Stimulated activated naive CD4-positive, alpha-beta T cell (primary cell): ENCODE data around the gene GALNTL6.
"Not testable (repeated sequence)": the region's sequence is repeated elsewhere in the genome, so short reads cannot be mapped to it uniquely, and the experiment has no call there.

Source experiments
- DNase-seq, 6 experiments: peaks; one replicate each; lab custom pipeline; 2025; lab: John Stamatoyannopoulos, UW

GALNTL6 gene

DNA sequence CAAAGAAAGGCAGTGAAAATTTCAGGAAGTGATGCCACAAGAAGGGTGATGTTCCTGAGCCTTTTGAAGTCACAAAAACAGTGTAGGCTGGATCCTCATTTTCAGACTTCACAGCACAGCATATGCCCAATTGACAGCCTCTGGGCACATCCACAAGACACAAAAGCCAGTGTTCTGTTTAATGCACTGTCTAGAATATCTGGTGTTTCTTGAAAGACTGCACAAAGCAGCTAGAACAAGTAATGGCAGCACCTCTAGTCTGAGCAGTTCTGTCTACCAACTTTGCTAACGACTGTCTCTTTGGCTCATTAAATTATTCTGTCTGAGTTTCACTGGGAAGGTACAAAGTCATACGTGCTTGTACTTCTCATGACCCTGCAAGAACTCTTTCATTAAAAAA lies 938.3 kb downstream of the GALNTL6 start:
- no peak for DNase-seq

- no peak for DNase-seq
Observed at GRCh38 chr4:172758586-172759340, 945.6 kb downstream of the GALNTL6 start.

GRCh38 chr4:172760512-172760911 lies 947.3 kb downstream of the GALNTL6 start:
- no peak for DNase-seq

- DNase-seq, result no peak
Observed at GRCh38 chr4:172762895-172763294, 949.7 kb downstream of the GALNTL6 start.

DNA sequence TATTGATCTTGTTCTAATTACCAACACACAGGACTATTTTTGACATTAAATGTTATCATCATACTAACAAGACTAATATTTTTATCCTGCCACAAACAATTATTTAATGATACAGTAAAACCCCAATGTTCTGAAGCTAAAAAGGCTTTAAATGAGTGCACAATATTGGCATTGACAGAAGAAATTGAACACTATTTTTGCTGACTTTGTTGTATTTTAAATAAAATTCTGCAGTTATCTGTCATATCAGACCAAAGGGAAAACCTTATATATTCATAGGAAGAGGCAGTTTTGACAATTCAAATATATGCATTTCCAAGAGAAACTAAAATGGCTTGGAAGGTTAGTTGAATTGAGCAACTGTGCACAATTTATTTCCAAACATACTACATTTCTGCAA lies 957.6 kb downstream of the GALNTL6 start:
- DNase-seq, result no peak

GRCh38 chr4:172772781-172773180 lies 959.6 kb downstream of the GALNTL6 start:
- no peak for DNase-seq

DNA sequence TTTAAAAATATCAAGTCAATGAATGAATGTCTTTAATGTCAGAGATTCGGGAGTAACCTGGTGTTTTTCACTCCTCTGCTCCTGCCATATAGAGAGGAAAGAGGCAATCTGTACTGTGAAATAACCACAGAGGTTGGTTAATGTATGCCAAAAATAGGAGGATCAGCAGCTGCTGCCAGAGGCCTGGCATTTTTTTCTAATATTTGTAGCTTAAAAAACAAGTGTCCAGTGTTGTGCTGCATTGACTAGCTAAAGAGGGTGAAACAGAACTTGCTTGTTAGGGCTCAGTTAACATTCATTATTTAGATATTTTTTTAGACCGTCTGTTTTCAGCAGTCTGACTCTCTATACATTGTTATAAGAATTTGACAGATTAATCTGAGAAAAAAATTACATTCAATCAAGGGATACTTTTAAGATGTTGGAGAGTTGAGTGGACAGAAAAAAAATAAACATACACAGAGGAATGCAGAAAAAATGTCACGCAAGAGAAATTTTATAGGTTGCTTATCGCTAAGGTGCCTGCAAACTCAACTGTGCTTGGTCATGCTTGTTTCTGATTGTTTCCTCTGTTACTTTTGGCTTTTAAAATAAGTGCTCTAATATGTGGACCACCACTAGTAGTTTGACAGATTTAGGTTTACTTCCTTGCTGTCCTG lies 963.1 kb downstream of the GALNTL6 start:
- no peak for DNase-seq

- DNase-seq, result no peak
Observed at GRCh38 chr4:172777729-172778431, 964.7 kb downstream of the GALNTL6 start.

DNA sequence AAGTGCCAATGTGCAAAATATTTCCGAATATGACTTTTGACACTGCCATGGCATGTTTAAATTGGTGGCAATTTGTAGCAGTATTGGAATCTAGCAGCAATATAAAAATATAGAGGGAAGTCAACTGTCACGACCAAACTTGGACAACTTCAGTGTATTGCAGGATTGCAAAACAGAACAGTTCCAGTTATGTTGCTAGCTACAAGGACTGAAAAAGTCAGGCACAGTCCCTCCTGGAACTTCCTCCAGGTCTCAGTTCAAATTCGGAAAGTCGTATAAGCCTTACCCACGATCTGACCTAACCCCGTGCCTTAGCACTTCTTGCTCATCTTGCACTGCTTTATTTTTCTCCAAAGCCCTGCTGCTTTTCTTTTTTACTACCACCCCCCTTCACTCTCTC lies 965.4 kb downstream of the GALNTL6 start:
- DNase-seq, result no peak

DNA sequence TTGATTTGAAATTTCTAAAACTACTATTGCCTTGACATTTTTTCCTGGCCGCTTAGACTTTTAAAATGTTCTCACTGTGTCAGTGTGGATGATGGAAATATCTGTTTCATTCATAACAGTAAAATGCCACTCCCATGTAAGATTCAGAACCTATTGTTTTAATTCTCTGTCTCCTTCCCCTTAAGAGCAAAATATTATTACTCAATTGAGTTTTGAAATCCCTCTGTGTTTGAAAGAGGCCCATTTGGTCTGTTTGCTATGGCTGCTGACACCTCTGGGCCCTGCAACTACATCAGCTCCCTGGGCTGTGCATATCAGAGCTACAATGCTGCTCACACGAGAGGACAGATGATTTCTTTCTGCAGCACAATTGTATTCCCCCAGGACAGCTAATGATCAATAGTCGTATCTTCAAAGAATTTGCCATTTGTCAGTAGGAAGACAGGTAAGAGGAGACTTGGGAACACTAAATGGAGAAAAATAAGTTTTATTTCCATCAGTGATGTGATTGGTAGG lies 967.4 kb downstream of the GALNTL6 start:
- DNase-seq, result no peak

DNA sequence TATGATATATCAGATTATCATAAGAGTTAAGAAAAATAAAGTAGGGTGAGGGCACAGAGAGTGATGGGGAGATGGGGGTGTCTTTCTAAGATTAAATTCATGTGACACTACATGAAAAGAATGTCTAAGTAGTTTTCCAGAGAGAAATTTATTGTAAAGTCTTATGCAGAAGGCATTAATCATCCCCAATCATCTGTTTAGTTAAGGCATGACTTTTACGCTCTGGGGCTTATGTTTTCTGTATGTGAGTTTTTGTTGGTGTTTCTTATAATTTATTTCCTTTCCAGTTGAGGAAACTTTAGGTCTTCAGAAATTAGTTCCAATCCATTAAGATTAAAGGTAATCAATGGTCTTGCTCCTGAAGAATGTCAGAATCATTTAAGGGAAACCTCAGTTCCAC lies 972.4 kb downstream of the GALNTL6 start:
- no peak for DNase-seq

DNA sequence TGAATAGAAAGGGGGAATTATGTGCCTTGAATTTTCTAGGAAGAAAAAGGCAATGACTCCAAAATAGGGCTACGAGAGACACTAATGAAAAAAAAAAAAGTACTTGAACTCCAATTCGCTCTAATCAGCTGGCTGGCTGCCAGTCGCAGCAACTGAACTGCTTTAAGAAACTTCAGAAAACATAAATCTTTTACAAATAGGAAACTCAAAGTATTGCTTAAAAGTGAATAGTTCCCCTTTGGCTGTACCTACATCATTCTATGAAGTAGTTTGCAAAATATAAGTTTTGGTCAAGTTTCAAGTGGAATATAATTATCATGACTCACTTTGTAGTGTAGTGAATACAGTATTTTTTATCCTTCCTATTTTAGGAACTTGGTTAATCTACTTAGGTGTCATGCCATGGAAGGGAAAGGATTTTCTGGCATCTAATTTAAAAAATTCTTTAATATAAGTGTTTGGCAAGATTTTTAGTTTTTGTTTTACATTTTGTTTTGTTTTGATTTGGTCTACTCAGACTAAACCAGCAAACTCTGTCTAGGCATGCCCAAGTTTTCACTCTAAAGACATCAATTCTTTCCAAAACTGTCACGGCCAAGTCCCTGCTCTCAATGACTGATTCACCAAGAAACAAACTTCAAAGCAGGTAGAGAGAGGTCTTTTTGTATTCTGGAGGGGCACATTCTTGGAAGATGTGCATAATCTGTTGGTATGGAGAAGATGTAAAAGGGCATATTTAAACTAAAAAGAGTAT lies 973.0 kb downstream of the GALNTL6 start:
- DNase-seq, result no peak

- no peak for DNase-seq
Observed at GRCh38 chr4:172787111-172787510, 973.9 kb downstream of the GALNTL6 start.

DNA sequence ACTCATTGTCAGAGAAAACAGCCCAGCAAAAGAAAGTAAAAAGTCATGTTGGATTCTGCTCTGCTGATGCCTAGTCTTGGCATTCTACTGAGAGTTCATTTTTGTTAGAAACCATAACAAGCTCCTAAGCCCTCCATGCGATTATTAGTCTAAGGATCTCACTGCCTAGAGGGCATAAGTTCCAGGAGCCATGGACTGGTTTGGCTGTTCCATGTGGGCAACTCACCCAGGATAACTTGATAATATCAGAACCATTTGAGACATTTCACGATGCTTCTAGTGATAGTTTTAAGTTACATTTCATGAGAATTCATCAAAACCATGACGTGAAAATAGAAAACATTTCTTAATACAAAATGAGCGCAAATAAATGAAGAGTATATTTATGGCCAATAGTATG lies 978.6 kb downstream of the GALNTL6 start:
- no peak for DNase-seq

DNA sequence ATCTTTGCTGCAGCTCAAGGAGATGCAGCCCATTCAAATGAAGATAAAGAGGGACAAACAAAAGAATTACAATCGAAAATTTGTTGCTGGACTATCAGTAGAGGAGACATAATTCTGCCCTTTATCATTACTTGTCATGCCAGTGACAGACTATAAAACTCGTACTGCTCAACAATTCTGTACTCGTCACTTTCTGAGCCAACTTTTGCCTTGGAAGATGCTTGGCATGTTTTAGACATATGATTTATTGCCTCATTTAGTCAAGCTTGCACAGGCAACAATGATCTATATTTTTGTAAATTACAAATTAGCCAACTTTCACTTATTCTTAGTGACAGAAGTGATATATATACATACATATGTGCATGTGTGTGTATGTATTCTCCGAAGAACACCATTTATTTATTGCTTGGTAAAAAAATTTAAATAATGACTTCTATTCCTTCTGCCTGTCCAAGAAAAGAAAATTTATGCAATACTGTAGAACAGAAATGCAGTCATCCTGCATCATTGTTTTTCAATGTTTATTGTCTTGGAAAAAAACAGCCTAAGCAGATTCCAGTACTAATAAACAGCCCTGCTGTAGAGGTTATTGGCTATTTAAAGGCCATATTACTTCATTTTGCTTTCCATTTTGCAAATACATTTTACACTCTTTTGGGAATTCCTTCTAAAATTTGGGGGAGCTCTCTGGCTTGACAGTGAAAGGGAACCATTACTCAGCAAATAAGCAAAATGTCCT lies 980.5 kb downstream of the GALNTL6 start:
- DNase-seq, result no peak

DNA sequence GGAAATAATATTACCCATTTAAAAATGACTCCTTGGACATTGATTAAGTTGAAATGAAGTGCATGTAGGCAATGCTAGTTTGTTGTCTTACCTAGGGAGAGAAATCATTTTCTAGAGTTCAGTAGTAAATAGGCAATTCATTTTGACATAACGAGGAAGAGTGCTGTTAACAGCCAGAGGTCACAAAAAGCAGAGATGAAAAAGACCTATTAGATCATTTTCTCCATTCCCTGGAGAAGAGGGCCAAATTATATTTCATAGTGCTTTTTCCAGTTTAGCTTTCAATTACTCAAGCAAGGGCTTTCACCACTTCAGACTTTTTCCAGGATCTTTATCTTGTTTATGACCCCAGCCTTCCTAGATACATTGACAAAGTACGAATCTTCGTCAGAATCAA lies 981.1 kb downstream of the GALNTL6 start:
- no peak for DNase-seq

DNA sequence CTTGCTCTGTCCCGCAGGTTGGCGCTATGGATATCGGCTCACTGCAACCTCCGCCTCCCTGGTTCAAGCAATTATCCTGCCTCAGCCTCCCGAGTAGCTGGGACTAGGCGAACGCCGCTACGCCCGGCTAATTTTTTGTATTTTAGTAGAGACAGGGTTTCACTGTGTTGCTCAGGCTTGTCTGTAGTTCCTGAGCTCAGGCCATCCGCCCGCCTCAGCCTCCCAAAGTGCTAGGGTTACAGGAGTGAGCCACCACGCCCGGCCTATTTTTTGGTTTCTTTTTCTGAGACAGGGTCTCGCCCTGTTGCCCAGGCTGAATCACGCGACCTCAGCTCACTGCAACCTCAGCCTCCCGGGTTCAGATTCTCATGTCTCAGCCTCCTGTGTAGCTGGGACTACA lies 984.1 kb downstream of the GALNTL6 start:
- not testable (repeated sequence) for DNase-seq

GRCh38 chr4:172802032-172802431 lies 988.8 kb downstream of the GALNTL6 start:
- no peak for DNase-seq

GRCh38 chr4:172806841-172807240 lies 993.6 kb downstream of the GALNTL6 start:
- DNase-seq, result no peak

GRCh38 chr4:172808196-172808595 lies 995.0 kb downstream of the GALNTL6 start:
- no peak for DNase-seq

DNA sequence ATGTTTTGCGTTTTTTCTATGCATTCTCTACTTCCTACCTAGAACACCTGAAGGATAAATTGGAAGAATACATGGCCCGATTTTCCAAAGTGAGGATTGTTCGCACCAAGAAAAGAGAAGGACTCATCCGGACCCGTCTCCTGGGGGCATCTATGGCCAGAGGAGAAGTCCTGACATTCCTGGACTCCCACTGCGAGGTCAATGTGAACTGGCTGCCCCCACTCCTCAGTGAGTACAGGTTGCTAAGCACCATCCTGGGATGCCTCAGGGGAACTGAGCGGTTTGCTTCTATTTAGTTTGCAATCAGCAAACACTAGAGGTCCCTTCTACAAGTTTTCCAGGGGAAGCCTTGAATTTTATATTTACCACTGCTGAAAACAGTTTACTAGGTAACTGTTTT lies 996.1 kb downstream of the GALNTL6 start:
- no peak for DNase-seq
